Fibroblast of upper back skin (primary cell): Measurements from ENCODE around the gene MAP2.
A peak's percentile ranks its signal among the peaks of the same experiment; 100 is the strongest.
"Not testable (repeated sequence)": the region's sequence is repeated elsewhere in the genome, so short reads cannot be mapped to it uniquely, and the experiment has no call there.

Experiments used
- DNase-seq: peaks from one replicate; pipeline ENCODE4 v3.0.0-alpha.2; 2013

MAP2 gene

DNA sequence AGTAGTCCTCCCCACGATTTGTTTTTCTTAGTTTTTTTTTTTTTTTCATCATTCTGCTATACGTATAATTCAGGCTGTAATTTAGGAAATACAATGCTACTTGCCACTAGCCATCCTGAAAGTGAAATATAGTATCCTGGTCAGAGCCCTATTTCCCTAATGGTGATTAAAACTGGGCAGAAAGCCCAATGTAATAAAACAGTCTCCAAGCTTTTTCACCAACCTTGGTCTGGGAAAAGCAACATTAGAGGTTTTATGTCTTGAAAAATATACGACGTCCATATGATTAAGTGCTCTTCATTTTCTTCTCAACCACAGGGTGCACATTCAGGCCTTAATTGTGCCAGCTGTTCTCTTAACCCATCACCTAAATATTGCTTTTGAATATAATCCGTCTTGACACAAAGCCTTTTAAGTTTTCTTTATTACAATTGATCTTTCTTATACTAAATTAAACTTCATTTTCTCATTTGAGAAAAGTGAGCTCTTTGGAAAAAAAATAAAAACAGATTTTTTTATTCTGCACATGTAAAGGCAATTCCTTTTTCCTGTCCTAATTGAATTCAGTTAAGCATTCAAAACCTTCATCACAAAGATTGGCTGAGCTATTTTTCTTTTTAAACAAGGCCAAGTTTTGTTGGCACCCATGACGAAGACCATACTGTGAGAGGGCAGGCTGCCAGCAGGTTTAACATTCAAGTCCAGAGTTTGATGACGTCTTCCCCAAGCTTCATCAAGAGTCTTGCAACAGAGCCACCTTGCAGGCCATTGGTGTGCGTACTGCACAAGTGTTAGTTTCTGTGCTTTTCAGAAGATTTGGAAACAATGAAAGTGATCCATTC is 52.7 kb downstream of the MAP2 start:
- peak; percentile 86 for DNase-seq

- DNase-seq = not testable (repeated sequence)
Observed at GRCh38 chr2:209492296-209492695, 68.4 kb downstream of the MAP2 start.

DNA sequence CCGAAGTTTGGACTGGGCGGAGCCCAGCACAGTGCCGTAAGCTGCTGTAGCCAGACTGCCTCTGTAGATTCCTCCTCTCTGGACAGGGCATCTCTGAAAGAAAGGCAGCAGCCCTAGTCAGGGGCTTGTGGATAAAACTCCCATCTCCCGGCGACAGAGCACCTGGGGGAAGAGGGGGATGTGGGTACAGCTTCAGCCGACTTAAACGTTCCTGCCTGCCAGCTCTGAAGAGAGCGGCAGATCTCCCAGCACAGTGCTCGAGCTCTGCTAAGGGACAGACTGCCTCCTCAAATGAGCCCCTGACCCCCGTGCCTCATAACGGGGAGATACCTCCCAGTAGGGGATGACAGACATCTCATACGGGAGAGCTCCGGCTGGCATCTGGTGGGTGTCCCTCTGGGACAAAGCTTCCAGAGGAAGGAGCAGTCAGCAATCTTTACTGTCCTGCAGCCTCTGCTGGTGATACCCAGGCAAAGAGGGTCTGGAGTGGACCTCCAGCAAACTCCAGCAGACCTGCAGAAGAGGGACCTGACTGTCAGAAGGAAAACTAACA is 71.3 kb downstream of the MAP2 start:
- not testable (repeated sequence) for DNase-seq

GRCh38 chr2:209495855-209496585 is 72.2 kb downstream of the MAP2 start:
- peak; percentile 98 for DNase-seq

DNA sequence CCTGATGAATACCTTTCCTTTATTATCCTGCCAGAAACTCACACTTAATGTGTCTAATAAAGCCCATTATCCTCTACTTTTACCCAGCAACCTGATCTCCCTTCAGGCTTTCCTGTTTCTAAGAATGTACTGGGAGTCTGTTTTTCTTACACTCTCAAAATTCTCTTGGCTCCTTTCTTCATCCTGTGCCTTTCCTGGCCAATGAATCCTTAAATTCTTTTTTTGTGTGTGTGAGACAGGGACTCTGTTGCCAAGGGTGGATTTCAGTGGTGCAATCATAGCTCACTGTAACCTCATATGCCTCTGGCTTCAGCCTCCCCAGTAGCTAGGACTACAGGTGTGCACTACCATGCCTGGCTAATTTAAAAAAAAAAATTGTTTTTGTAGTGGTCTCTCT is 72.7 kb downstream of the MAP2 start:
- DNase-seq = peak; percentile 65

DNA sequence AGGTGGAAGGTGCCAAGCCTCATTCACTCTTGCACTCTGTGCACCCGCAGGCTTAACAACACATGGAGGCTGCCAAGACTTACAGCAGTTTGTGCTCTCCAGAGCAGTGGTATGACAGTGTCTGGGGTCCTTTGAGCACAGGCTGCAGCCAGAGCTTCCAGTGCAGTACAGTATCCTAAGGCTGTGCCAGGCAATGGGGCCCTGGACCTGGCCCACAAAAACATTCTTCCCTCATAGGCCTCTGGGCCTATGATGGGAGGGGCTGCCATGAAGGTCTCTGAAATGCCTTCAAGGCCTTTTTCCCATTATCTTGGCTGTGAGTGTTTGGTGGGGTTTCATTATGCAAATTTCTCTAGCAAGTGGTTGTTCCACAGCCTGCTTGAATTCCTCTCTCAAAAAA is 74.8 kb downstream of the MAP2 start:
- no peak for DNase-seq

DNA sequence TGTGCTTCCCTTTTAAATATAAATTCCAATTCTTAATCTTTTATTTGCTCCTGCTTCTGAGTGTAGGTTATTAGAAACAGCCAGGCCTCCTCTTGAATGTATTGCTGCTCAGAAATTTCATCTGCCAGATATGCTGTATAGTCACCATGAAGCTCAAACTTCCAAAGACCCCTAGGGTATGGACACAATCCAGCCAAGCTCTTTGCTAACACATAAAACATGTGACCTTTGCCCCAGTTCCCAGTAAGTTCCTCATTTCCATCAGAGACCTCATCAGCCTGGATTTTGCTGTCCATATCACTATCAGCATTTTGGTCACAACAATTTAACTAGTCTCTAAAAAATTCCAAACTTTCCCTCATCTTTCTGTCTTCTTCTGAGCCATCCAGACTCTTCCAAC is 75.2 kb downstream of the MAP2 start:
- DNase-seq = peak; percentile 35

DNA sequence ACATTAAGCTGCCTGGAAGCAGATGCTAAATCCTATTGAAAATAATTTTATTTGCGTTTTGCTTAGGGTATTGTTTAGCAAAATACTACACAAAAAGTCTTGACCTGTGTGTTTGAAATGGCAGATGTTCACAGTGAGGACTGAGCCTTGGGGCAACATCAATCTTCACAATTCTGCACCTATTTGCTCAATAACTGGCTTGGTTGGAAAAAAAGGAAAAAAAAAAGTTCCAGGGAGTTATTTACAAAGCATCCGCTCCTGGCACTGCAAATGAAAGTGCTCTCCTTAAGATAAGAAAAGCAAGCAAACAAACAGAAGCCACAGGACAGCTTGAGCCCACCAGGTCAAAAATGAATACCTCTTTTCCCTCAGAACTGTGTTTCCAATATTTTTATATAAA is 77.7 kb downstream of the MAP2 start:
- no peak for DNase-seq

DNA sequence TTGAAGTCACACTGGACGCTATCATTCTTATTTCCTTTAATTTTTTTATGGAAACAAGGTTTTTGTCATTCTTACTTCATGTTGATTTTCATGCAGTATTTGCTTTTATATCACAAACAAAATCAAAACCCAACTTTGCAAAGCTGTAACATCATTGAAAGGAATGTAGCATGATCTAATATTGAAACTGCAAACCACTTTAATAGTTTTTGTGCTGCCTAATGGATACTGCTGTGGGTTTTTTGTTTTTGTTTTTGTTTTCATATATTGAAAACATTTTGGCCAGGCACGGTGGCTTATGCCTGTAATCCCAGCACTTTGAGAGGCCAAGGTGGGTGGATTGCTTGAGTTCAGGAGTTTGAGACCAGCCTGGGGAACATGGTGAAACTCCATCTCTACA is 81.6 kb downstream of the MAP2 start:
- DNase-seq = no peak

DNA sequence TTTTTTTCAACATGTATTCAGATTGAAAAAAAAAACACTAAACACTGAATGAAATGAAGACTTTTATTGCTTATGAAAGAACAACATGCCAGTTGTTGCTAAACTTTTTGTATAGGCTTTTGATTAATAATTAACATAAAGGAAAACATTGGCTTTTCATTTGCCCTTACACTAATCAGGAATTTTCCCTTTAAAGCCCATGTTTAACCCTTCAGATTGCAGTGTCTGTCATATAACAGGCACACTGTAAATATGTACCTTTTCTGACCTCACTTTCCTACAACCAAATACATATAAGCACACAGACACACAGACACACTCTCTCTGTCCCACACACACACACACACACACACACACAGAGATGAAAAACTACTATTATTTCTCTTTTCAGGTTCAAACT is 84.4 kb downstream of the MAP2 start:
- no peak for DNase-seq

DNA sequence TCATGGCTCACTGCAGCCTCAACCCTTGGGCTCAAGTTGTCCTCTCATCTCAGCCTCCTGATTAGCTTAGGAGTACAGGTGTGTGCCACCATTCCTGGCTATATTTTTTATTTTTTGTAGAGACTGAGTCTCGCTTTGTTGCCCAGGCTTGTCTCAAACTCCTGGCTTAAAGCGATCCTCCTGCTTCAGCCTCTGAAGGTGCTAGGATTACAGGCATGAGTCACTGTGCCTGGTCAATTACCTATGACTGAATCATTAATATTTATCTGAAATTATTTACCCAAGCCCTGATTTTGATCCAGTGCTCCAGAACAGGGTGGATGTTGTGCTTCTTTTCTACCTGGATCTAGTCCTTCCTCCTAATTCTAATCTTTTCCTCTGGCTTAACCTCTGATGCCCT is 87.8 kb downstream of the MAP2 start:
- DNase-seq = no peak

GRCh38 chr2:209512971-209513370 is 89.1 kb downstream of the MAP2 start:
- no peak for DNase-seq

DNA sequence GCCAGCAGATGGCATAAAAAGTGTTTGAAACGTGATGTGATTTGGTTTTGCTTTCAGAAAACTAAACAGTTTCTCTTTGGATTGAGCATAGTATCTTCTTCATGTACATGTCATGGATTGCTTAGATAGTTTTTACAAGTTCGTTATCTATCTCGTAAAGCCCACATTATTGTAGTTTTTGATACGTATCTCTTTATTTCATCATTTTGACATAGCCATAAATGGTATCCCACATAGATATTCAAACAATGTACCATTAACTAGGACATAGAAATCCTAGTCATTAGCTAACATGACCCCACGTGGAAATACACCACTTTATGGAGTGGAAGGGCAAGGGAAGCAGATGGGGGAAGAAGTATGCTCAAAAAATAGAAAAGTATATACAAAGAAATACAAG is 93.6 kb downstream of the MAP2 start:
- no peak for DNase-seq

GRCh38 chr2:209519271-209519670 is 95.4 kb downstream of the MAP2 start:
- no peak for DNase-seq

GRCh38 chr2:209519906-209520305 is 96.1 kb downstream of the MAP2 start:
- DNase-seq = no peak

DNA sequence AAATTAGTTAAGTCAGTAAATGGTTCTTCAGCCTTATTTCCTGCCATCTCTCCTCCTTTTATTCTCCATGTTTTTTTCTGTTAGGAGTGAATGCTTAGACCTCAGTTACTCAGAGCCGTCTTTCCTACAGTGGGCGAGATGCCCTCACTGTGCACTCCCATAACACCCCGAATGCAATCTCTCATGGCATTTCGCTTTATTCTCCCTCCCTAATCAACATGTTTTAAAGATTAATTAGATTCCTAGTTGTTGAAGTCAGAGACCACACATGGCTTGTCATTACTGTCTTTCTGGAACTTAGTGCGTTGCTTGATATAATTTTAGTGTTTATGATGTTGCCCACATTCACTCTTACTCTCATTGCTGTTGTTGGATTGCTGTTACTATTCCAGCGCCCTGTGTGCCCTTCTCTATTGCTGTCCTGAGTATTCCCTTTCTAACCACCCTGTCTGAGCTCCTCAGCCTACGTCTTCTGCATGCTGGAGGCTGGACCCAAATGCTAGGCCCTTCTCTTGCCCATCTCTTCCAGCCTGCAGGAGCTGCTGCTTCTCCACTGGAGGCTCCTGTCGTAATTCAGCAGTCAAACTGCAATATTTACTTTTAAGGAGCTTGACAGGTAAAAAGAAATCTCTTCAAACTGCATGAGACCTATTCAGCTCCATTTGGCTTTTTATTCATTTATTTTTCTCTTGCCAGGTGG is 99.3 kb downstream of the MAP2 start:
- peak; percentile 18 for DNase-seq

- no peak for DNase-seq
Observed at GRCh38 chr2:209523867-209524266, 100.0 kb downstream of the MAP2 start.

- no peak for DNase-seq
Observed at GRCh38 chr2:209525331-209525730, 101.5 kb downstream of the MAP2 start.

DNA sequence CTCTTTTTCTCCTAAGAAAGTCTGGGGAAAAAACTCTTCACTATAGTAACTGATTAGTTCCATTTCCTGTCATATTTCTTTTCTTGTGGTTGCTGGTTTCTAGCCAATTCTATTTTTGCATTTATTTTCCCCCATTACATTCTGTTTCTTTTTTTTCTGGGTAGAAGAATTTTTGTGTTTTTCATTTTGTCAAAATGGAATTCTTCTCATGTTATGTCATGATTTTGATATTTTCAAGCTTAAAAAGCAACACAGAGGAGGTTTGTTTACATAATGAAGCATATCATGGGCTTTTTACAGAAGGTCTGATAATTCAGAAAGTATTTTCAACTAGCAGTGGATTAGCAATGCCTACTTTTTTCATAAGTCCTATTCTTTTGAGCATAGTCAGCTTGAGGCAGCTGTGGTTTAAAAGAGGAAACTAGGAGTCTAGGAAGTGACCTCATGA is 102.0 kb downstream of the MAP2 start:
- peak; percentile 92 for DNase-seq

DNA sequence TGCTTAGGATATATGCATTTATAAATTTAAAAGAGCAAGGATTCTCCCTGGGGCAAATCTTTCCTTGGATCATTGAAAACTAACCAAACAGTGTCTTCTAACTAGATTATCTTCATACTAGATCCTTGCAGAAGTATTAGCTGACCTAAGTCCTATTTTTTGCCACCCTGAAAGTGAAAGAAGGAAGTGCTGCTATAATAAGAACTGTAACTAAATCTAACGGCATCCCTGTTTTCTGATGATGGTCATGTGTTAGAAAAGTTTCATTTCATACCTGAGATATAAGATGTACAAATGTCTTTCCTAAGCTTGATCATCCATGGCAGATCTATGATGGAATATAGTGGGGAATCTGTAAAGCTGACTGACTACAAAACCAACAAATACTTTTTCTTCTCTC is 102.7 kb downstream of the MAP2 start:
- DNase-seq = no peak

DNA sequence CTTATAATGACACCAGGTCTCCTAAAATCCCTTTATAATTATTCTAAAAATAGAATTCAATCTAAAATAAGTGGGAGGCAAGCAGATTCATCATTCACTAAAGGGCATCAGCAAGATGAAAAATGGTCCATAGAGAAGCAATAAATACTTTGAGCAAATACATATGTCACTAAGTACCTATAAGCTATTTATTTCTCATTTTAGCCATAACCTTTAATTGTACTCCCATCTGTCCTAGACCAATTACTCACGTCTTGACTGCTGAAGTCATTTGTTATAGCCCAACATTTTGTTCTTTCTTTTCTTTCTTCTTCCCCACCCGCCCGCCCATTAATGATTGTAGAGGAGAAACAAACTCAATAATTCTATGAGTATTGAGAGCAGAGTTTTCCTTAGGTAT is 105.7 kb downstream of the MAP2 start:
- no peak for DNase-seq

DNA sequence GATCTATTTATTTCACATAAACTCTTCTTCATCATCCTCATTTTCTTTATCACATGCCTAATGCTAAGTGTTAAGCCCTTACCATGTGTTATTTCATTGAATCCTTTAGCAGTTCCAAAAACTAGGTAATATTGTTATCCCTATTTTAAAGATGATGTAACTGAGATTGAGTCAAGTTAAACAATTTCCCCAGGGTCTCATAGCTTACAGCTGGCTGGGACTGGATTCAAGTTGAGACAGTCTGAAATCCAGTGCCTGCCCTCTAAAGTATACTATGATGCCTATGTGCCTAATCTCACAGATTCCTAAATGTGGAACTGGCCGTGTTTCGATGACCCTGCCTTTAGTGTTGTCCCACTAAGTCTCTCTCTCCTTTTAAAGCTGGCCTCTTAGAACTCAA is 108.5 kb downstream of the MAP2 start:
- DNase-seq = no peak

GRCh38 chr2:209533391-209533790 is 109.5 kb downstream of the MAP2 start:
- no peak for DNase-seq
